ENCODE measurements around the gene ARHGAP26. TPM values are rescaled to one million over a fixed set of nuclear protein-coding genes. Genes with fewer than 3 reads are reported as not detected.
"Not testable (repeated sequence)": the region's sequence is repeated elsewhere in the genome, so short reads cannot be mapped to it uniquely, and the experiment has no call there.

Gene ARHGAP26
- total RNA-seq, 1 experiment from 2014 or later, result 19.6 TPM

- no peak for DNase-seq (ENCODE audit: low spot score)
These were observed 341.6 kb downstream of the ARHGAP26 start for GRCh38 chr5:143111799-143112198.

DNA sequence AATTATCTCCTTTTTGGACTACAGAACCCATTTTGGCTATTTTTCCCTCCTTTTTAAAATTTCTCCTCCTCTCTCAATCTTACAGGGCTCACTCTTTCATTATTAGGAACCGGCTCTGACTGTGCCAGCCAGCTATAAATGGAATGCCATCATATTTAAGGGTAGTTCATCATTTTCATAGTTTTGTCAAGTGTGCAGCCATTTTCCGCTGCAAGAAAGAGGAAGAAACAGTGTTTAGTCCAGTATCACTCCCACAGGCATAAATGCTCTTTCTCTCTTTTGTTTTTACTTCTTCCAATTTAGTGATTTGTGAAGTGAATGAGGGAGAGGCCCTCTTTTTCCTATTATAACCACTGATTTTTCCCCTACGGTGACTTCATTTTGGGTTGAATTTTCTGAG is 343.3 kb downstream of the ARHGAP26 start:
- DNase-seq (ENCODE audit: low spot score), result no peak

DNA sequence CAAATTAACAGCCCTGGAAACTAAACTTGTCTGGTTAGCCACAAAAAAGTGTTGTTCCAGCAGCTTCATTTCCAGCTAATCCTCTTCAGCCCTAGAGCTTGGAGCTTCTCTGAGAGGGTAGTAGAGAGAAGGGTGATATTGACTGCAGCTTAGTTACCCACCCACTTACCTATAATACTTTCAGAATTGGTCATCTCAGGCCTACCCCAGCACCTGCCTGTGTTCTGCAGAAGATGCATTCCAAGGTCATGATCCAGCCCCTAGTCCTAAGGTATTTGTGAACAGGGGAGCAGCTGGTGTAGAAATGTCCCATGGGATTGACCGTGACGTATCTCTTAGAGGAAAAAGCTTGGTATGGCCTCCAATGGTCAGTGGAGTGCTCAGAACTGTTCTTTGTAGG is 344.3 kb downstream of the ARHGAP26 start:
- no peak for DNase-seq (ENCODE audit: low spot score)

DNA sequence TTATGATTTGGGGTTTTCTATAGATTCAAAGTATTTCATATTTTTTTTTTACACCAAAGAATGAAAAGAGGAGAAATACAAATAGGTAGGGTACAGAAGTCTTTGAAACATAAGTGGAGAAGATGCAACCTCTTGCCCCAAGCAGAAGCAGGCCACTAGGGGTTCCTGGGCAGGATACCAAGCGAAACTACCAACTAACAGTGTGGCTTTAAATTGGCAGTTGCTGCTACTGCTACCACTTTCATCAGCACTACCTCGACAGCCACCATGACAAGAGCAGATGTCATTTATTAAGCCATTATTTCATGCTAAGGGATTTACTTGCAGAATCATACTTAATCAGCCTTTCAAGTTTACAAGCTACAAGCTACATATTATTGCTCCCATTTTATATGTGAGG is 345.2 kb downstream of the ARHGAP26 start:
- no peak for DNase-seq (ENCODE audit: low spot score)

GRCh38 chr5:143116814-143117213 is 346.6 kb downstream of the ARHGAP26 start:
- DNase-seq (ENCODE audit: low spot score), result no peak

GRCh38 chr5:143117821-143118220 is 347.6 kb downstream of the ARHGAP26 start:
- DNase-seq (ENCODE audit: low spot score), result no peak

DNA sequence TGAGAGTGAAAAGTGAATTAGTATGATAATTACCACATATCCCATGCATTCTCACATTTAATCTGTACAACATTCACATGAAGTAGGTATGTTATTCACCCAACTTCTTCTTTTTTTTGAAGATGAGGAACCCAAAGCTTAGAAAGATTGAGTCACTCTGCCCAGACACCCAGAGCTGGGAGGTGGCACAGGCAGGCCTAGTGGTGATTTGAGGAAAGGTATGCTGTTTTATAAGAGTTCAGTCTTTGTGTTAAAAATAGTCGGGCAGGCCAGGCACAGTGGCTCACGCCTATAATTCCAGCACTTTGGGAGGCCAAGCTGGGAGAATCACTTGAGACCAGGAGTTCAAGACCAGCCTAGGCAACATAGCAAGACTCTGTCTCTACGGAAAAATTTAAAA is 348.0 kb downstream of the ARHGAP26 start:
- DNase-seq (ENCODE audit: low spot score), result no peak

DNA sequence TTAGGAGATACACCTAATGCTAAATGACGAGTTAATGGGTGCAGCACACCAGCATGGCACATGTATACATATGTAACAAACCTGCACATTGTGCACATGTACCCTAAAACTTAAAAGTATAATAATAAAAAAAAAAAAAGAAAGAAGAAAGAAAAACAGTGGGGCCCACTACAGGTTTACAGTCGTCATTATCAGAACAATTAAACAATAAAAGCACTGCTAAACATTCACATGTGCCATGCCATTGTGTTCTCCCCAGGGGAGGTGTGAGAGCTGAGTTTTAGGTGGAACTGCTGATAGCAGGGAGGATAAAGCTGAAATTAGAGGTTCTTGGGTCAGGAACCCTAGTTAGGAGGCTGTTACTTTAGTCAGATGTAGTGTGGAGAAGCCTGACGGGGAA is 348.6 kb downstream of the ARHGAP26 start:
- not testable (repeated sequence) for DNase-seq (ENCODE audit: low spot score)

- no peak for DNase-seq (ENCODE audit: low spot score)
These were observed 349.2 kb downstream of the ARHGAP26 start for GRCh38 chr5:143119291-143119769.

DNA sequence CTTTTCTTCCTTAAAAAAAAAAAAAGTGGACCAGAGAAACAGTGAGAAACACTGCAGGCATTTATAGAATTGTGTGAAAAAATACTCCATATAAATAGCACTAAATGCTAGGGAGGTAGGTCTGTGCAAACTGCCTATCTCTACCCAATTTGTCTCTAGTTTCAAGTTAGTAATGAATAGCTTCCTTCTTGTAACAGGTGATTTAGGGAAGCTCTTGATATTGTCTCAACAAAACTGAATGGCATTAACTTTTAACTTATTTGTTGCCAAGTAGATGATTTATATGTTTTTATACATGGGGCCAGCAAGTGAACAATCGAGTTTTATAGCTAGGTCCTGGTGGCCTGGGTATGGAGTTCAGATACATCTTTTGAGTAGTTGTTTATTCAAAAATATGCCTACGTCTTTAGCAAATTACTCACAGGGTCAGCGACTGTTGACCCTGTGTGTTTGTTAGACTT is 349.7 kb downstream of the ARHGAP26 start:
- no peak for DNase-seq (ENCODE audit: low spot score)

DNA sequence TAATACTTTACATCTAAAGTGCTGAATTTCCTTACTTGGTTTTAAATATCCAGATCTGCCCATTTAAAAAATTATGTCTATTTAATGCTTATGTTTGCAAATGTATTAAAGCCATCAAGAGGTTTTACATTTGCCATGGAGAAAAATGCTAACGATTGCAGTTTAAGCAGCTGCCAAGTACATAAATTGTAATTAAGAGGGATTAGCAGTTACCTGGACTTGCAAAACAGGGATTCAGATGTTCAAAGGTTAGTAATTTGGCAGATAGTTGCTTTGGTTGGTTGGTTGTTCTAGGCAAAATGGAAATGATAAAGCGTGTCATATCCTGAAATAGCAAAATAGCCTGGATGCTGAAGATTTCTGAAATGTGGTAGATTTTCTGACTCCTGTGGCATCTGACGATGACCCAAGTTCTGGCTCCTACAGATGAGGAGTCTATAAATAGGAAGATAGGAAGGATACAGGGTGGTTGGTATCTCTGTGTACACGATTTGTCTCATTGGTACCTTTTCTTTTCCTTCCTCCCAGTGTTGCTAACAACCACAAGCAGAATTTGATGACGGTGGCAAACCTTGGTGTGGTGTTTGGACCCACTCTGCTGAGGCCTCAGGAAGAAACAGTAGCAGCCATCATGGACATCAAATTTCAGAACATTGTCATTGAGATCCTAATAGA is 350.4 kb downstream of the ARHGAP26 start:
- no peak for DNase-seq (ENCODE audit: low spot score)

GRCh38 chr5:143121135-143121475 is 350.9 kb downstream of the ARHGAP26 start:
- no peak for DNase-seq (ENCODE audit: low spot score)

DNA sequence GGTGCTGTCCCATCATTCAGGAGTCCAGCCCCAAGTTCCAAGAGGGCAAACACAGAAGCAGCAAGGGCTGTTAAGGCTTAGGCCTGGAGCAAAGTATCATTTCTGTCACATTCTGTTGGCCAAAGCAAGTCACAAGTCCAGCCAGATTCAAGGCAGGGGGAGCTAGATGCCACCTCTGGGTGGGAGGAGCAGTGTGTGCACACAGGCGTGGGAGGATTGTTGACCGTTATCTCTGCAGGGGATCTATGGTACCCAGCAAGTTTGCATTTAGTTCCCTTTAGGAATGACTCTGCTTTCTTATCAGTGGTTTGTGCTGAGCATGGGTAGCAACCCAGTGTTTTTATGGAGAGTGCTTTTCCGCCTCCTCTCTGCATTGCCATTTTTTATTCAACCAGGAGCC is 354.4 kb downstream of the ARHGAP26 start:
- DNase-seq (ENCODE audit: low spot score), result peak; percentile 26

- no peak for DNase-seq (ENCODE audit: low spot score)
These were observed 356.2 kb downstream of the ARHGAP26 start for GRCh38 chr5:143126174-143127019.

GRCh38 chr5:143128412-143129071 is 358.4 kb downstream of the ARHGAP26 start:
- DNase-seq (ENCODE audit: low spot score), result no peak

GRCh38 chr5:143129203-143129602 is 359.0 kb downstream of the ARHGAP26 start:
- DNase-seq (ENCODE audit: low spot score), result no peak

DNA sequence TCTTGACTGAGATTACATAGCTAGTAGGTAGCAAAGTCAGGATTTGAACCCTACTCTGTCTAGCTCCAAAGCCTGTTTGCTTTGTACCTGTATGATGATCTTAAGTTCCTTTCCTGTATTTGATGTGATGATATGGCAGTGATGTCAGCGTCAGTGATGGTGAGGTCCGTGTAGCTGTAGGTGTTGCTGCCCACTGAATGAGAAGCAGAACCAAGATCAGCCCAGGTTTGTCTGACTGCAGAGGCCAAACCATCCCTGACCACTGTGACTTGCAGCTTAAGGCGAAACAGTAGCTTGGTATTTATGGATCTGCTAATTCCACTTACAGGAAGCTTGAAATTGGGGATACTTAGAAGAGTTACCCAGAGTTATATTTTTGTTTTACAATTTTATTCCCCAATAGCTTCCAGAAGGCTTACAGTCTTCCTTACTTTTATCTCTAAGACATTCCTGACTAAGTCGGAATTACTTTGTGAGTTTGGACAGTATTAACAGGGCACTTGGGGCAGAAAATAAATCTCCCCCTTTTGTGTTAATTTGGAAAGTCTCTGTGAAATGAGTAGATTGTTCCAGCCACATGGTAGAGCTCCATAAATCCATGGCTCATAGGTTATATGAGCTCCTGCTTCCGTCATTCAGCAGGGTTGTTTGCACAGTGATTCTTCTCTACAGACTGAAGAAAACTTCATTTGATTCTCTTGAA is 359.9 kb downstream of the ARHGAP26 start:
- DNase-seq (ENCODE audit: low spot score), result no peak

- no peak for DNase-seq (ENCODE audit: low spot score)
These were observed 360.6 kb downstream of the ARHGAP26 start for GRCh38 chr5:143130613-143131305.

- no peak for DNase-seq (ENCODE audit: low spot score)
These were observed 361.8 kb downstream of the ARHGAP26 start for GRCh38 chr5:143131972-143132371.

- no peak for DNase-seq (ENCODE audit: low spot score)
These were observed 362.6 kb downstream of the ARHGAP26 start for GRCh38 chr5:143132739-143133138.

DNA sequence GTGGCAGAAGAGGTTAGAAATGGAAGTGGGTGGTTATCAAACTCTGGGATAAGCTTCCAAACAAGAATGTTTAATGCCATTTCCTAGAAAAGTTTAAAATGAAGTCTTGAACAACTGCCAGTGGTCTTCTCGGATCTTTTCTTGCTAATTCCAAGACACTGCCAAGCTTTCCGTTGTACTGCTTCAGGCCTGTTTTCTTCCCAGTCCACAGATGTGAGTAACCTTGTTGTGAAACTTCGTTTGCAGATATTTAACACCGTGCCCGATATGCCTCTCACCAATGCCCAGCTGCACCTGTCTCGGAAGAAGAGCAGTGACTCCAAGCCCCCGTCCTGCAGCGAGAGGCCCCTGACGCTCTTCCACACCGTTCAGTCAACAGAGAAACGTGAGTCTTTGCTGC is 363.5 kb downstream of the ARHGAP26 start:
- no peak for DNase-seq (ENCODE audit: low spot score)
